CD4-positive, alpha-beta T cell treated with Interleukin-6 at 100 ng/mL for 8 hours (primary cell): Measurements from ENCODE around the gene CACNG4.

Source experiments
- DNase-seq: peaks from one replicate; pipeline ENCODE4 v3.0.0-alpha.2; 2020; ENCODE audit warnings: mixed read lengths, low spot score

The CACNG4 gene

GRCh38 chr17:66944351-66945146, 20.0 kb upstream of the CACNG4 start:
- DNase-seq = no peak

- no peak for DNase-seq
Observed at GRCh38 chr17:66945147-66945835, 19.2 kb upstream of the CACNG4 start.

DNA sequence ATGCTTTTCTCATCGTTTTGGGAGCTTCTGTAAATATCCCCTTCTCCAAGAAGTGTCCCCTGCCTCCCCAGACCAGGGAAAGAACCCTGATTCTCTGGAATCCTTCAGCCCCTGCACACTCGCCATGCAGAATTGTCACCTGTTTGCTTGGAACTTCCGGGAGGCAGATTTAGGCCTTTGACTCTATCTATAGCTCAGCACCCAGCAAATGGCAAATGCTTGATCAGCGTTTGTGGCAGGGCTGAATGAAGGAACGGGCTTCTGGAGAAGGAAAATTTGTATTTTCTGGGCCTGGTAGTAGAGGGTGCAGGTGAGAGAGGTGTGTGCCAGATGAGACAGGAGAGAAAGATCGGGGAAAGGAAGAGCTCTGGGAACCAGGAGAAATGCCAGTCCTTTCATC, 18.3 kb upstream of the CACNG4 start:
- no peak for DNase-seq

DNA sequence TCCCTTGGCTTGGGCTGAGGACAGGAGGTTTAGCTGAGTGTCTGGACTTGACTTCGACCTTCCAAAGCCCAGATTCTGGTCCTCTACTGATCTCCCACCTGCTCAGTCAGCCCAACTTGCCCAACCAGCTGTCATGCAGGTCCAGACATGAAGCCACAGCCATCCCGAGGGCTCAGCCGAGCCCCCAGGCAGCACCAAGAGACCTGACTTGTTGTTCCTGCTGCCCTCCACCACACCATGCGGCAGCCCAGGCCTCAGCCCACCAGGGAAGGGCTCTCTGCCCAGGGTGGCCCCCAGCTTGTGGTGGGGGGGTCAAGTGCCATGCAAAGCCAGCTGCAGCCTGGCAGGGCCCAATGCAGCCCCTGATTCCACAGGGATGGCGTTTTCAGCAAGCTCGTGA, 17.2 kb upstream of the CACNG4 start:
- no peak for DNase-seq

DNA sequence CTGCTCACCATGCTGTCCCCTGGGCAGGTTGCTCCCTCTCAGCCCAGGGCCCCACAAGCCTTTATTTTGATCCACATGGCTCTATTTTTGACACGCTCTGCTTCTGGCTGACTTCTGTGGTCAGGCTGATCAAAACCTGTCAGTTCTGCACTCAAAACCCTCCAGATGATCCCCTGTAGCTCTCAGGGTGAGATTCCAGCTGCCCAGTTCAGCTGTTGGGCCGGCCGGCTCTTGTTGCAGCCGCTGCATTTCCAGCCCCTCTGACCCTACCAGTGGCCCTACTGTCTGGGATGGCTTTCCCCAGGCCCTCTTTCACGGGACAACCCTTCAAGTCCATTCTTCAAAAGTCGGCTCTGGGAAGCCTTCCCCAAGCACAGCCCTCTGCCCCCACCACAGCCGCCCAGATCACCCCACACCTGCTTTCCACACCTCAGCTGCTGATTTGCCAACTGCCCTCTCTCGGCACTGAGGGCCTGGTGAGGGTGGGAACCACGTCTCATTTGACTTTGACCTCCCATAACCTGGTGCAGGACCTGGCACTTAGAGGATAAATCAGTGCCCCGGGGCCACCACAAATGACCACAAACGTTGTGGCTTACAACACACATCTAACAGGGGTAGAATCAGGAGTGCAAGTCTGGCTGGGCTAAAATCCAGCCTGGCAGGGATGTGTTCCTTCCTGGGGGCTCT, 16.3 kb upstream of the CACNG4 start:
- DNase-seq = no peak

- DNase-seq = no peak
Observed at GRCh38 chr17:66949501-66949900, 15.0 kb upstream of the CACNG4 start.

DNA sequence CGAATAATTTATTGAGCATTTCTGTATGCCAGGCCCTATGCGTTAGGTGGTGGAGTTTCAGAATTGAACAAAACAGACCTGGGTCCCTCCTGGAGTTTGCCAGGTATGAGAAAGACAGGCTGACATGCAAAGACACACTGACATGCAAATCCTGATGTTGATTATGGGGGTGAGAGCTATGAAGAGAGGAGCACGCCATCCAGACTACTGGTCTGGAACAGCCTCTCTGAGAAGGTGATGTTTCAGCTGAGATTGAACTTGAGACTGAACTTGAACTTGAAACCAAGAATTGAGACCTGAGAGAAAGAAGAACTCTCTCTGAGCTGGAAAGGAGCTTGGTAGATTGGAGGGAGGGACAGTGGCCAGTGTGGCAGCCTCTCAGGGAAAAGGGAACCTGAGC, 14.2 kb upstream of the CACNG4 start:
- no peak for DNase-seq

- DNase-seq = no peak
Observed at GRCh38 chr17:66950886-66951604, 13.5 kb upstream of the CACNG4 start.

- DNase-seq = no peak
Observed at GRCh38 chr17:66951605-66951953, 12.9 kb upstream of the CACNG4 start.

- no peak for DNase-seq
Observed at GRCh38 chr17:66952031-66952524, 12.4 kb upstream of the CACNG4 start.

DNA sequence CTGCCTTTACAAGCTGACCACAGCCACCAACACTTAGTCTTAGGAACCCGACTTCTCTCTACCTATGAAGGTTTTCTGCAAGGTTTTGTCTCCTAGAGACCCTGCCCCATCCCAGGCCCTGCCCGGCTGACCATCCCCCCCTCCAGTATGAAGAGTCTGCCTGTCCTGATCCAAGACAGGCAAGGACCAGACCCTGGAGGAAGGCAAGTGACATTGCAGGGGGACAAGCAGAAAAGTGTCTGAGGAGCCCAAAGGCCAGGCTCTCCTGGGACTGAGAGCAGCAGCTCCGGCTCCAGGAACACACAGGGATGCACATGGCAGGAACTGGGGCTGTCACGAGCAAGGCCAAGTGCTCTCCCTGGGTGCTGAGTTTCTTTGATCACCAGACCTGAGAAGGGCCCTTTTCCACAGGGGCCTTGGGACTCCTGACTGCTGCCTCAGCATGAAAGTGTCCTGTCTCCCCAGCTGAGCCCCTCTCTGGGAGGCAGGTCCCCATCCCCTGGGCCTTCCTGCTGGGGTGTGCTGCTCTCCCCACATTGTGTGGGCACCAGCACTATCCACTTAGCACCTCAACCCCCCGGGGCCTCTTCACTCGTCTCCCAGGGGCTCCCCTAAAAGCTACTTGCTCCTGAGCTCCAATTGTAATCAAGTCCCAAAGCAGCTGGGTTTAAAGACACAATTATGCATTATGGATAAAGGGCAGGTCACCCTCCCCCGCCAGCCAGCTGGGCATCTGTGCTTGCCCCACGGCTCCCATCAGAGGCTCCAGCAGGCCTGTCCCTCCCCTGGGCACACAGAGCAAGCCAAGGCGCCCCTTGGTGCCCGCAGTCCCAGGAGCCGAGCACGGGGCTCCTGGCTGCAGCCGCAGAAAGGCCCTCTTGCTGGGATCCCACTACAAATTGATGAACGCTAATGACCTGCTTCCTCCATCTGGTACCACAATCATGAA, 11.6 kb upstream of the CACNG4 start:
- no peak for DNase-seq

DNA sequence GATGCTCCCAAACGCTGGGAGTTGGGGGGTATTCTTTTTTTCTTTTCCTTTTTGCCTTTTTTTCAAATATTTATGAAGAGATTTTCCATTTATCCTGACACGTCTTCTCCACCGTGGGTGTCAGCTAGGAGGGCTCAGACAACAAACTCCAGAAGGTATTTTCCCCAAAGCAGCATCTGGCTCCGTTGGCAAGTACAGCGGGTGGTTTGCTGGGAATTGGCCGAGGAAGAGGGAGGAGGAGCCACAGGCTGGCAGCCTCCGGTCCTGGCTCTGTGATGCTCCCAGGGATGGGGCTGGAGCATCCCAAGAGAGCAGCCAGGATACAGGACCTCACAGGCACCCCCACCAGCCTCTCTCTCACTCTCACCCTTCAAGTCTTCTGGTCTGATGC, 10.9 kb upstream of the CACNG4 start:
- DNase-seq = no peak

DNA sequence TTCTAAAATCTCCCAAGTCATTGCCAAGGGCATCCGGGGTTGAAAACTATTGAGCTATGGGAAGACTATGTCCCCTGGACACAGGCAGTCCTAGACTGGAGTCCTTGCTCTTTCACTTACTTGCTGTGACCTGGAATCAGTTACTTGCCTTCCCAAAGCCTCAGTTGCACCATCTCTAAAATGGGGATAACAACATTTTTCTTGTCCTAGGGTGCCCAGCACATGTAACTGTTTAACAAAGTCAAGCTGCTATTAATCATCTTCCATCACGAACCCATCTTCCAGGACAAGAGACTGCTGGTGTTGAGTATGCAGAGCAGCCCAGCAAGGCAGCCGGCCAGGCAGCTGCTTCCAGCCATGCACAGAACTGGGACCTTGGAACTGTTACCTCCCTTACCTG, 9.9 kb upstream of the CACNG4 start:
- DNase-seq = no peak

GRCh38 chr17:66955821-66956220, 8.7 kb upstream of the CACNG4 start:
- DNase-seq = no peak

DNA sequence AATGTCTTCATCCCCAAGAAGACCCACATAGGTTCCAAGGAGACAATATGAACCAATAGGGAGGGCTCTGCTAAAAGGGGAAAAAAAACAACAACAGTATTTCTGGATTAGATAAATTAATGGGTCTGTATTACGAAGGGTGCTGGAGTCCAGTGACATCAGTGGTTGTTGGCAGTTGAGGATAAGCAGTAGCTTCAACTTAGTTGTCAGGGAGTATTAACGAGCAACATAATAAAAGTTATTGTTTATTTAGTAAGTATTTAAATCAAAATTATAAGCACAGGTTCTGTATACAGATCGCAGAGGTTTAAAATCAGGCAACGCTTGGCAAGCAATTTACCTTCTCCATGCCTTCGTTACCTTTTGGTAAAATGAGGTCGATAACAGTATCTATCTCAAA, 7.6 kb upstream of the CACNG4 start:
- DNase-seq = no peak

DNA sequence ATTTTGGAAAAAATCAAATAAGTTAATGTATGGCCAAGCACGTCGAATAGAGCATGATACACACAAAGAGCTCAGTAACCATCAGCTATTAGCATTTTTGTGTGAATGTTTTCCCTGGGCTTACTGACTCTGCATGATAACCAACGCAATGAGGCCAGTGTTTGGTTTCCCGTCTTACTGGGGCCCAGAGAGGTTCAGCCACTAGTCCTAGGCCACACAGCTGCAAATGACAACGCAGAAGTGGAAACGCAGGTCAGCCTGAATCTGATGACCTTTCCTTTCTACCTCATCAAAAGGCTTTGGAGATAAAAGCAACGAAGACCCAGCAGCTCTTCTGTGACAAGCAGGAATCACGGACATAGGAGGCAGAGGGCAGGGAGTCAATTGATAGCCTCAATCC, 7.2 kb upstream of the CACNG4 start:
- DNase-seq = no peak

DNA sequence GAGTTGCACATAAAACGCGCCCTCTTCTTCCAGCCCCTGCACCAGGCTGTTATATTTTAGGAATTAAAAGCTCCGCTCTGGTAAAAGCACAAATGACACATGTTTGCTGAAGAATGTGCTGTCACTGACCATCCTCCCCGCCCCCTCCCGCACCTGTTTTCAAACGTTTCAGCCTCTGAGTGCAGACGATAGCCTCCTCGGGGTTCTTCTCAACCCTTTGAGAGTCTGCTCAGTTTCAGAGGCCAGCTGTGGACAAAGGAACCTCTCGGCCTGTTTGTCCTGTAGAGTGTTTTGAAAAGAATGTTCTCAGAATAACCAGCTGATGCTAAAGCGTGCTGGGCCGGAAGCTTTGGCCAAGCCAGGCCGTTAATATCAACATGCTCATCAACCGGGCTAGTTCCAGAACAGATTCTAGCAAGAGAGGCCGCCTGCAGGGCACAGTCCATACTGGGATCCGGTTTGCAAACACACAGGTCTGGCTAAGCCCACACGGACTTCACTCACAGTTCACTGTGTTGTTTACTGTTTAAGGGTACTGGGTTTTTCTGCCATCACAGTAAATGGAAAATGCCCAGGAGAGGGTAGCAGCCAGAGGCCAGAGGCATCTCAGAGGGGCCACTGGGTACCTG, 6.4 kb upstream of the CACNG4 start:
- no peak for DNase-seq

DNA sequence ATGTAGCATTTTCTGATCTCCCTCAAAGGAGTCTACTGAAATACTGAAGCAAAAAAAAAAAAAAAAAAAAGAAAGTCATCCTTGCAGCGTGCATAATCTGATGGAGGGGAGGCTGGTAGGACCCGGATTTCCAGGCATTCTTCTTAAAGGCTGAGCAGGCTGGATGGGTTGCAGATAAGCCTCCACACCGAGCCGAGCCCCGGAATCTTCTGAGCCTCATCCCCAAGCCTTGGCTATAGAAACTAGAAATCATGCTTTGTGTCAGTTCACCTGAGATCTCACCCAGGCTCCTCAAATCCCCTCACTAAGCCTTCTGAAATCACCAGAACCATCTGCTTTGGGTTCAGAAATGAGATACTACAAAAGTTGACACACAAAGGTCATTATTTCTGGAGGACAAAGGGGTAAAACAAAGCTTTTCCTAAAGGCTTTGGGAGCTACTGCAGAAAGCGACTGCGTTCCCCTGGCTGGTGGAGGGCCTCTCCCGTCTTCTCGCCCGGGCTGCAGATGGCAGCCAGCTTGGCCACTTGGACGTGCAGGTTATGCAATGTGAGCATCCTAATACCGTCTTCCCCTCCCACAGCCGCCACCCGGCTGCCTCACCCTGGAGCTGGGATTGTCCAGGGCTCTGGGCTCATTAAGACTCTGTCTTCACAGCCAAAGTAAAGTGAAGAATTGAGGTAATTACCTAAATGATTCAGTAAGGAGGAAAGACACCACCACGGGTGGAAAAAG, 4.7 kb upstream of the CACNG4 start:
- DNase-seq = no peak

GRCh38 chr17:66960613-66961012, 3.9 kb upstream of the CACNG4 start:
- no peak for DNase-seq

DNA sequence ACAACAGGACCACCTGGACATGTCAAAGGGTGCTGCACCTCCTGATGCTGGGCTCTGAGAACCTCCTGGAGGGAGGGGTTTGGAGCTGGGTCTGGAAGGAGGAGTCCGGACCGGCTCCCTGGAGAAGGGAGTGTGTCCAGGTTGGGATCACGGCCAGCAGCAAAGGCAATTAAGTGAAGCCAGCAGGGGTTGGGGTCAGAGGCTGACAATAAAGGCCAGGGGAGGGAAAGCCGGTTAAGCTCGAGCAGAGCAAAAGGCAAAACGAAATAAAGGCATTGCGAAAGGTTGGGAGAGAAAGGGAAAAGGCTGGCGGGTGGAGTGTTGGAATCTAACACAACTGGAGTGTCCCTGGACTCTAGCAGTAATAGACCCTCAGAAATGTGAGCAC, 992 bp upstream of the CACNG4 start:
- DNase-seq = no peak
